ENCODE results near the gene SPON1. TPM values are rescaled to one million over a fixed set of nuclear protein-coding genes. Genes with fewer than 3 reads are reported as not detected.
"Not testable (repeated sequence)": the region's sequence is repeated elsewhere in the genome, so short reads cannot be mapped to it uniquely, and the experiment has no call there.

Gene SPON1
- total RNA-seq, 1 experiment from 2014 or later = 46.9 TPM

GRCh38 chr11:14089690-14090462 is 127.4 kb downstream of the SPON1 start:
- Histone ChIP-seq H3K9me3 (no peaks in the 10 kb centered on the region), H3K36me3 (ENCODE audit: control insufficient read depth, insufficient read depth, low read length) (no peaks in the 10 kb centered on the region; the same call in 1 of the 2 replicates), H3K27me3 (replicated peaks; ENCODE audit: control insufficient read depth, insufficient read depth, low read length) (no peaks in the 10 kb centered on the region), H3K4me3 (ENCODE audit: low read depth, low read length) (no peak overlapping the region), H3K4me1 (no peaks in the 10 kb centered on the region)
- DNase-seq = no peak
- peaks cover 4% of the 10 kb centered on the region for H3K36me3 Mint-ChIP-seq (ENCODE audit: insufficient read depth, unreplicated experiment)
- no peak overlapping the region for H3K27ac Mint-ChIP-seq (ENCODE audit: unreplicated experiment)
- no peaks in the 10 kb centered on the region for H3K27me3 Mint-ChIP-seq (ENCODE audit: insufficient read depth, unreplicated experiment)
- POLR2A ChIA-PET = no interaction called here
- no TSS peak for BruUV-seq (replicated peaks)
- no peak overlapping the region for H3K4me3 Mint-ChIP-seq (ENCODE audit: unreplicated experiment)
- no peak for TF ChIP-seq CTCF (IDR thresholded peaks at IDR 0.05; ENCODE audit: insufficient read depth in 1 of 2, low read depth in 1 of 2, low read length in 1 of 2, severe bottlenecking in 1 of 2, unreplicated experiment in 1 of 2)
- no peaks in the 10 kb centered on the region for H3K9me3 Mint-ChIP-seq (ENCODE audit: unreplicated experiment)
- CTCF ChIA-PET = no interaction called here
- H3K4me1 Mint-ChIP-seq (ENCODE audit: low read depth, unreplicated experiment) = peaks cover 7% of the 10 kb centered on the region
- intact Hi-C loops (cut with micrococcal nuclease; ENCODE audit: unreplicated experiment) = no loop called here

- CTCF ChIA-PET; H3K27ac Mint-ChIP-seq (ENCODE audit: unreplicated experiment); H3K4me1 Mint-ChIP-seq (ENCODE audit: low read depth, unreplicated experiment); H3K27me3 ChIP-seq (replicated peaks; ENCODE audit: control insufficient read depth, insufficient read depth, low read length); H3K36me3 Mint-ChIP-seq (ENCODE audit: insufficient read depth, unreplicated experiment); H3K9me3 Mint-ChIP-seq (ENCODE audit: unreplicated experiment); H3K36me3 ChIP-seq (ENCODE audit: control insufficient read depth, insufficient read depth, low read length); H3K27me3 Mint-ChIP-seq (ENCODE audit: insufficient read depth, unreplicated experiment); DNase-seq; H3K4me3 ChIP-seq (ENCODE audit: low read depth, low read length); H3K4me3 Mint-ChIP-seq (ENCODE audit: unreplicated experiment); intact Hi-C loops (cut with micrococcal nuclease; ENCODE audit: unreplicated experiment); H3K9me3 ChIP-seq; BruUV-seq (replicated peaks); H3K4me1 ChIP-seq; POLR2A ChIA-PET: not testable (repeated sequence)
These were observed 128.1 kb downstream of the SPON1 start for GRCh38 chr11:14090631-14091030.

- DNase-seq = no peak
- Mint-ChIP-seq H3K4me3 (ENCODE audit: unreplicated experiment) (no peak overlapping the region), H3K36me3 (ENCODE audit: insufficient read depth, unreplicated experiment) (no peaks in the 10 kb centered on the region), H3K27ac (ENCODE audit: unreplicated experiment) (no peak overlapping the region), H3K9me3 (ENCODE audit: unreplicated experiment) (no peaks in the 10 kb centered on the region), H3K27me3 (ENCODE audit: insufficient read depth, unreplicated experiment) (no peaks in the 10 kb centered on the region), H3K4me1 (ENCODE audit: low read depth, unreplicated experiment) (peaks cover 7% of the 10 kb centered on the region)
- H3K36me3 ChIP-seq (ENCODE audit: control insufficient read depth, insufficient read depth, low read length) = no peaks in the 10 kb centered on the region; the same call in 1 of the 2 replicates
- BruUV-seq (replicated peaks) = no TSS peak
- H3K4me1 ChIP-seq = no peaks in the 10 kb centered on the region
- no peak for TF ChIP-seq CTCF (IDR thresholded peaks at IDR 0.05; ENCODE audit: insufficient read depth in 1 of 2, low read depth in 1 of 2, low read length in 1 of 2, severe bottlenecking in 1 of 2, unreplicated experiment in 1 of 2)
- CTCF ChIA-PET = no interaction called here
- H3K9me3 ChIP-seq = no peaks in the 10 kb centered on the region
- POLR2A ChIA-PET = no interaction called here
- intact Hi-C loops (cut with micrococcal nuclease; ENCODE audit: unreplicated experiment) = no loop called here
- no peak overlapping the region for H3K4me3 ChIP-seq (ENCODE audit: low read depth, low read length)
- no peaks in the 10 kb centered on the region for H3K27me3 ChIP-seq (replicated peaks; ENCODE audit: control insufficient read depth, insufficient read depth, low read length)
These were observed 130.5 kb downstream of the SPON1 start for GRCh38 chr11:14093065-14093464.
